ENCODE measurements around the gene MOSMO. TPM values are rescaled to one million over a fixed set of nuclear protein-coding genes. Genes with fewer than 3 reads are reported as not detected.
"Not testable (repeated sequence)": the region's sequence is repeated elsewhere in the genome, so short reads cannot be mapped to it uniquely, and the experiment has no call there.

The MOSMO gene
- total RNA-seq, 1 donor from 2014 or later: 14.8 TPM

DNA sequence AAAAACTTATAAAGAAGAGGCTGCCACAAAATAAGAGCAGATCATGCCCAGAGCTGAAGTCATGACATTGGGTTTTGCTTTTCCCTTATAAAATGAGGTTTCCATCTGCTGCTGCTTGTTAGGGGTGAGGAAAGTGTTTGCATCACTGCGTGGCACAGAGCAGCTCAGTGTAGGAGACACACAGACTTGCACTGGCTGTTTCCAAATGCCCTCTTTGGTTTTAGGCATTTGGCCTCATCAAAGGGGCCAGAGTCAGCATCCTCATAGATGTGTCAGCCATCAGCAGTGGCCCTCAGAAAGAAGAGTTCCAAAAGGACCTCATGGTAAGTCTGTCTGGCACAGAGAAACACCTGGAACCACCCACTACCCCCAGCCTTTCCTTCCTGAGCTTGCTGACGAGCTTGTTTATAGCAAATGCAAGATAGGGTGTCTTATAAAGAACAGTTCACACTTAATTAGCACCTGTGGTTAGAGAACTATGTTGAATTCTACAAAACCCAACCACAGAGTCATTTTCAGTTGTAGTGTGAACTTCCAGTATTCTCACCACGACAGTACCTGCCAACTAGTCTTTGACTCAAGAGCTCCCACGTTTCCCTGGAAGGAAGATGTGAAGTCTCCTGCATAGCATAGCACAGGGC, 101.5 kb downstream of the MOSMO start:
- TF ChIP-seq CTCF (conservative IDR thresholded peaks at IDR 0.05): no peak
- Mint-ChIP-seq H3K4me3 (no peak overlapping the region), H3K36me3 (ENCODE audit: low read depth) (no peaks in the 10 kb centered on the region), H3K4me1 (no peaks in the 10 kb centered on the region), H3K27me3 (ENCODE audit: low read depth) (peaks cover 48% of the 10 kb centered on the region), H3K27ac (ENCODE audit: unreplicated experiment) (no peak overlapping the region), H3K9me3 (no peaks in the 10 kb centered on the region)
- DNase-seq (ENCODE audit: low read depth, low spot score): no peak

GRCh38 chr16:22111629-22112028, 103.7 kb downstream of the MOSMO start:
- peaks cover 44% of the 10 kb centered on the region for H3K27me3 Mint-ChIP-seq (ENCODE audit: low read depth)
- not testable (repeated sequence) for H3K27ac Mint-ChIP-seq (ENCODE audit: unreplicated experiment); H3K4me3 Mint-ChIP-seq; H3K4me1 Mint-ChIP-seq; DNase-seq (ENCODE audit: low read depth, low spot score); H3K36me3 Mint-ChIP-seq (ENCODE audit: low read depth); H3K9me3 Mint-ChIP-seq

- Mint-ChIP-seq H3K4me3 (no peak overlapping the region), H3K9me3 (no peaks in the 10 kb centered on the region), H3K27ac (ENCODE audit: unreplicated experiment) (no peak overlapping the region), H3K36me3 (ENCODE audit: low read depth) (no peaks in the 10 kb centered on the region), H3K4me1 (no peaks in the 10 kb centered on the region), H3K27me3 (ENCODE audit: low read depth) (peaks cover 11% of the 10 kb centered on the region)
- no peak for DNase-seq (ENCODE audit: low read depth, low spot score)
- TF ChIP-seq CTCF (conservative IDR thresholded peaks at IDR 0.05): no peak
Measured at GRCh38 chr16:22116095-22116700, 108.3 kb downstream of the MOSMO start.

DNA sequence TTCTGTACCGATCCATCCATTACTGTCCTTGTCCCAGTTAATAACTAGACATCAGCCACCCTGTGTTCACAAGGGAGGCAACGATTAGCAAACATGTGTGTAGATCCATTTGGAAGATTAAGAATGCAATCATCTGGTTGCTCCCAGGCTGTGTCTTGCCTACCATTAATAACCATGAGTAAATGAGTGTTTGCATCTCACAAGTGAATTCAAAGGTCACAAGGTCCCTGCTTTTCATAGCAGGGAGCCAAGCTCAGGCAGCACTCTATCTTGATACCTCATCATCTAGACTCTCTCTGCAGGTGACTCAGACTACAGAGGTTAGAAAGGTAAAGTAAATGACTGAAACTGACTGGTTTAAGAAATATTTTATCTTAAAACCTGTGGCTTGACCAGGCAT, 109.7 kb downstream of the MOSMO start:
- Mint-ChIP-seq H3K9me3 (no peaks in the 10 kb centered on the region), H3K4me3 (no peak overlapping the region), H3K36me3 (ENCODE audit: low read depth) (no peaks in the 10 kb centered on the region), H3K4me1 (no peaks in the 10 kb centered on the region), H3K27me3 (ENCODE audit: low read depth) (peaks cover 16% of the 10 kb centered on the region), H3K27ac (ENCODE audit: unreplicated experiment) (no peak overlapping the region)
- no peak for TF ChIP-seq CTCF (conservative IDR thresholded peaks at IDR 0.05)
- DNase-seq (ENCODE audit: low read depth, low spot score): no peak

GRCh38 chr16:22120440-22120839, 112.5 kb downstream of the MOSMO start:
- no peak for TF ChIP-seq CTCF (conservative IDR thresholded peaks at IDR 0.05)
- no peak overlapping the region for H3K27ac Mint-ChIP-seq (ENCODE audit: unreplicated experiment)
- H3K4me3 Mint-ChIP-seq: no peak overlapping the region
- no peaks in the 10 kb centered on the region for H3K36me3 Mint-ChIP-seq (ENCODE audit: low read depth)
- H3K4me1 Mint-ChIP-seq: no peaks in the 10 kb centered on the region
- no peaks in the 10 kb centered on the region for H3K9me3 Mint-ChIP-seq
- no peak for DNase-seq (ENCODE audit: low read depth, low spot score)
- peaks cover 23% of the 10 kb centered on the region for H3K27me3 Mint-ChIP-seq (ENCODE audit: low read depth)

GRCh38 chr16:22122239-22122638, 114.3 kb downstream of the MOSMO start:
- Mint-ChIP-seq H3K4me1 (no peaks in the 10 kb centered on the region), H3K36me3 (ENCODE audit: low read depth) (no peaks in the 10 kb centered on the region), H3K27ac (ENCODE audit: unreplicated experiment) (no peak overlapping the region), H3K27me3 (ENCODE audit: low read depth) (peaks cover 27% of the 10 kb centered on the region), H3K4me3 (no peak overlapping the region), H3K9me3 (no peaks in the 10 kb centered on the region)
- DNase-seq (ENCODE audit: low read depth, low spot score): no peak
- TF ChIP-seq CTCF (conservative IDR thresholded peaks at IDR 0.05): no peak
